ENCODE measurements around the gene YIPF2. TPM values are rescaled to one million over a fixed set of nuclear protein-coding genes. Genes with fewer than 3 reads are reported as not detected.
A peak's percentile ranks its signal among the peaks of the same experiment; 100 is the strongest.

YIPF2 gene
- 29.0 TPM for total RNA-seq (2021; ENCODE audit: unreplicated experiment)
- polyA plus RNA-seq (2012; ENCODE audit: insufficient read length) = 41.0 TPM
- percentile 53 among the genes with signal in this experiment for Bru-seq, nascent RNA
- percentile 58 among the genes with signal in this experiment for BruChase-seq, experiment 1, labeled RNA remaining after a 2-hour chase
- percentile 69 among the genes with signal in this experiment for BruChase-seq, experiment 2, labeled RNA remaining after a 6-hour chase
- long read RNA-seq, transcript YIPF2-201 (10 exons, 2,087 nt) = minor isoform, 5 of 43 reads
- long read RNA-seq, transcript YIPF2-204 (10 exons, 1,550 nt) = major isoform, 12 of 43 reads
- long read RNA-seq, partial matches to known transcripts = 5 of 43 reads
- long read RNA-seq, other reads (novel, unspliced or antisense) = 21 of 43 reads

GRCh38 chr19:10928563-10929401 lies at the start of gene YIPF2, which contains the start of gene TIMM29:
YIPF2 (minus strand) TSS chr19:10928639; CDS start chr19:10928410, 229 bp downstream.
TIMM29 (plus strand) TSS chr19:10928811; CDS start chr19:10928823, 12 bp downstream.
- in situ Hi-C loops (cut with HindIII; ENCODE audit: low pct_unique_long_range_greater_than_20kb, low sequenced_read_pairs) = no loop called here
- H3K4me1 ChIP-seq (ENCODE audit: control insufficient read depth, insufficient read depth, low read length) = peaks cover 8% of the 10 kb centered on the region; the same call in 1 of the 2 replicates
- no peaks in the 10 kb centered on the region for H3K36me3 ChIP-seq (ENCODE audit: control insufficient read depth, insufficient read depth, low read length)
- H3K4me3 ChIP-seq (ENCODE audit: low read depth in 2 of 2, low read length in 2 of 2) = peak within 1 kb of the TSS; percentile 64 to 73
- no peak for TF ChIP-seq CTCF (IDR thresholded peaks at IDR 0.05)
- no peak for TF ChIP-seq REST (IDR thresholded peaks at IDR 0.05; ENCODE audit: insufficient read depth in 1 of 2, low read depth in 2 of 2, low read length in 1 of 2)
- peak; percentile 41; the same call in 1 of the 2 replicates for TF ChIP-seq TCF7L2 (IDR thresholded peaks at IDR 0.05; ENCODE audit: low read depth, low read length)
- peak; percentile 66; the same call in 1 of the 2 replicates for TF ChIP-seq POLR2AphosphoS5 (IDR thresholded peaks at IDR 0.05; ENCODE audit: low read depth, low read length)
- TF ChIP-seq SIN3A (IDR thresholded peaks at IDR 0.05; ENCODE audit: borderline replicate concordance, insufficient read depth, low read depth, low read length) = peak; percentile 48; the same call in 1 of the 2 replicates
- ATAC-seq (peak; percentile 94), DNase-seq (ENCODE audit: low read depth, low spot score) (peak; percentile 82)
- no peaks in the 10 kb centered on the region for H3K27me3 ChIP-seq (ENCODE audit: control insufficient read depth, insufficient read depth, low read length)
- no TSS peak for BruUV-seq (replicated peaks)
- intact Hi-C loops (cut with micrococcal nuclease; ENCODE audit: unreplicated experiment) = no loop called here
- ChIA-PET POLR2A (no interaction called here), CTCF (no interaction called here)
- H3K27ac ChIP-seq (ENCODE audit: low read length) = peak within 1 kb of the TSS; percentile 77
- H3K9me3 ChIP-seq (ENCODE audit: control insufficient read depth, insufficient read depth, low read depth, low read length) = no peaks in the 10 kb centered on the region

- CTCF ChIA-PET = no interaction called here
- TF ChIP-seq CTCF (IDR thresholded peaks at IDR 0.05) (no peak), TCF7L2 (IDR thresholded peaks at IDR 0.05; ENCODE audit: low read depth, low read length) (no peak), SIN3A (IDR thresholded peaks at IDR 0.05; ENCODE audit: borderline replicate concordance, insufficient read depth, low read depth, low read length) (no peak), POLR2AphosphoS5 (IDR thresholded peaks at IDR 0.05; ENCODE audit: low read depth, low read length) (no peak), REST (IDR thresholded peaks at IDR 0.05; ENCODE audit: insufficient read depth in 1 of 2, low read depth in 2 of 2, low read length in 1 of 2) (no peak)
- no TSS peak for BruUV-seq (replicated peaks)
- in situ Hi-C loops (cut with HindIII; ENCODE audit: low pct_unique_long_range_greater_than_20kb, low sequenced_read_pairs) (no loop called here), intact Hi-C loops (cut with micrococcal nuclease; ENCODE audit: unreplicated experiment) (no loop called here)
- Histone ChIP-seq H3K27me3 (ENCODE audit: control insufficient read depth, insufficient read depth, low read length) (no peaks in the 10 kb centered on the region), H3K27ac (ENCODE audit: low read length) (no peak overlapping the region), H3K9me3 (ENCODE audit: control insufficient read depth, insufficient read depth, low read depth, low read length) (no peaks in the 10 kb centered on the region), H3K4me3 (ENCODE audit: low read depth in 2 of 2, low read length in 2 of 2) (no peak overlapping the region), H3K36me3 (ENCODE audit: control insufficient read depth, insufficient read depth, low read length) (no peaks in the 10 kb centered on the region), H3K4me1 (ENCODE audit: control insufficient read depth, insufficient read depth, low read length) (peaks cover 16% of the 10 kb centered on the region)
- ATAC-seq (0 out of 2 replicates have a peak, but pooled peaks have one; percentile 18), DNase-seq (ENCODE audit: low read depth, low spot score) (no peak)
- POLR2A ChIA-PET = no interaction called here
Observed at GRCh38 chr19:10977742-10978092, 49.3 kb upstream of the YIPF2 start.

Data from Panc1 (cell line).